Endometrial microvascular endothelial cells (primary cell): ENCODE results near the gene ADGRG6. TPM values are rescaled to one million over a fixed set of nuclear protein-coding genes. Genes with fewer than 3 reads are reported as not detected.

Experiments used
- in situ Hi-C: cut with HindIII; loops from 2 replicates; pipeline ENCODE4 v1.10.0; 2017; ENCODE audit warnings: low sequenced_read_pairs, low pct_unique_long_range_greater_than_20kb; ENCODE audit errors: inconsistent ontology term
- total RNA-seq: library from RNA; depleted of rRNA; stranded (reverse); fragments of >200 nt; gene quantifications from one replicate; pipeline ENCODE4 v1.2.3, GENCODE V29; 2015; ENCODE audit errors: inconsistent ontology term

The ADGRG6 gene
- total RNA-seq, 1 donor from 2014 or later: 219 TPM

DNA sequence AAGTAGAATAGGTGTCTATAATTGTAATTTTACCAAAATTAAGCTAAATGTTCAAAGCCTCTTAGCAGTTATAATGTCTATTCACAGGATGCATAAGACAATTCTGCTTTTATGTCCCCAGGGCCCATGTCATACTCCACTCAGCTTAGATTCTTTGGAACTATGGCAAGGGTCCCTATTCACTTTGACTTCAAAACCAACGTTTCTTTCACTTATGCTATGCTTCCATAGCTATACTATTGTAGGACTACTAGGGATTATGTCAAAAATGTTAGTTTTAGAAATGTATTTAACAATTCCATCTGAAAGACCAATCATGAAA lies 15.8 kb upstream of the ADGRG6 start:
- in situ Hi-C loops: no loop called here

- in situ Hi-C loops: no loop called here
Observed at GRCh38 chr6:142289687-142290086, 12.1 kb upstream of the ADGRG6 start.

DNA sequence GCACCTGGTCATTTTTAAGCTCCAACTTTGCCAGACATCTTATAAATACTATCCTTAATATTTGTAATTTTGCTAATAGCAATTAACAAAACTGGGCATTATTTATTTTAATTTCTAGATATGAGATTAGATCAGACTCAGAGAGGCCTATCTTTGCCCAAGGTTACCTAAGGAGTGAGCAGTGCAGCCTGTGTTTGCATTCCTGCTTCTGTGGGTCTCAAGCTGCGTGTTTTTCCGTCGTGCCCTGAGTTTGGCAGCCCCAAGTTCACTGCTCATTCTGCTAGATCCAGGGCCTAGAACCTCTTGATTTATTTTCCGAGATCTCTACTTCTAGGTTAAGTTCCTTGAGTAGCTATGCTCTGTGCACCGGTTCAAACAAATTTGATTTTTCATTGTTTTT lies 11.0 kb upstream of the ADGRG6 start:
- in situ Hi-C loops: no loop called here

DNA sequence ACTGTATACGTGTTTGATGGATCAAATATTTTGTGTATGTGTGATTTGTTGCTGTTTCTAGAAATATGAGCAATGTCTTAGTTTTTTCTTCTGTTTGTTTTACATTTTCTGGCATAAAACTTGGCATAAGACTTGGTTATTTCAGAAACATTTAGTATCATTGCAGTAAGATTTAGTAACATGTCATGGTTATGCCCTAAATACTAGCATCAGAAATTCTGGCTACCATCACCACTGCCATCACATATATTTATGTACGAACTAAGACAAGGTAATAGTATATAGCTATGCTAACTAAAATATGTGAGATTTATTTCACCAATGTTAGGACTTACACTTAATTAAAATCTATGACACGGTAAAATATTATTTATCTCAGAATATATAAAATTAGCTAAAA lies 10.3 kb upstream of the ADGRG6 start:
- in situ Hi-C loops: no loop called here

GRCh38 chr6:142292166-142292924 lies 9.5 kb upstream of the ADGRG6 start:
- in situ Hi-C loops: no loop called here

DNA sequence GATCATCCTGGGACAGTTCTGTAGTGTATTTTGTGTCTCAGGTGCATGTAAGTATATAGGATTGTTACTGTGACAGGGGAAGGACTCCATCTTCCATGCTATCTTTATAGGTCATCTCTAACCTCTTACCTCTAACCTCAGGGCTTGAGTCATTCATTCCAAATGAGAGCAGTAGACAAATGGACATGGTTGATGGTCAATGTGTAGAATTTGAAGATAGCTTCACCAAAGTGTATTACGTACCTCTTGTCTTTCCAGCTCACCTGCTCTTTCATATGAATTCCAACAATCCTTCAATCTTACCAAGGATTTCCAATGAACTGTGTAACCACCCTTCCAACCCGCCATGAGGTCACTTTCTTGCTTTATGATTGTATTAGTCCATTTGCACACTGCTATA lies 8.7 kb upstream of the ADGRG6 start:
- in situ Hi-C loops: no loop called here

- in situ Hi-C loops: no loop called here
Observed at GRCh38 chr6:142294679-142295078, 7.1 kb upstream of the ADGRG6 start.

GRCh38 chr6:142296975-142297604 lies 4.7 kb upstream of the ADGRG6 start:
- in situ Hi-C loops: no loop called here

DNA sequence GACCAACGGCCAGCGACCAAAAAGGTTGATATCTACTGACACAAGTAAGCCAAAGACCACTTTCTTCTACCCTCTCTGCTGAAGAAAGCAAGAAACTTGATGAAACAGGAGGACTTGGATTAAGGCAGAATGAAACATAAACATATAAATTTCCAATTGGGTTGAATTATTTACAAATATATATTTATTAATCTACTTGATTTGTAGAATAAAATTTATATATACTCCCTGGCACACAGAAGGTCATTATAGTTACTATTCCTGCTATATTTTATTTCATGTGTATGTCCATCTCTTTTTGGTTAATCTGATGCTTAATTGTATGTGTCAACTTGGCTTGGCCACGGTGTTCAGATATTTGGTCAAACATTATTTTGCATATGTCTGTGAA lies 4.2 kb upstream of the ADGRG6 start:
- in situ Hi-C loops: no loop called here

- in situ Hi-C loops: no loop called here
Observed at GRCh38 chr6:142297996-142298753, 3.6 kb upstream of the ADGRG6 start.

DNA sequence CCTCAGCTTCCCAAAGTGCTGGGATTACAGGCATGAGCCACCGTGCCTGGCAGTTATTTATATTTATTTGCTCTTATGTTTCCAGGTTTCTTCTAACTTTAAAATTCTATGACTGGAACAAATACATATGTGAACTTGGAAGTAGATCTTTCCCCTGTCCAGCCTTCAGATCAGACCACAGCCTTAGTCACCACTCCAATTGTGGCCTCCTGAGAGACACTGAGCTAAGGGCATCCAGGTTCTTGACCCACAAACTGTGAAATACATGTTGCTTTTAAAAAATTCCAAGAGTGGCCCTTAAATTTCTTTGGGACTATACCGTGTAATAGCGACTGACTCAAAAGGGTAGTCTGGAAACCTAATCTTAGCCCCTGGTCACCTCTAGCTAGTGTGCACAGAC lies 1.5 kb upstream of the ADGRG6 start:
- in situ Hi-C loops: no loop called here

- in situ Hi-C loops: no loop called here
Observed at GRCh38 chr6:142300758-142301650, 803 bp upstream of the ADGRG6 start.

GRCh38 chr6:142302421-142303175 lies 791 bp downstream of the ADGRG6 start:
- in situ Hi-C loops: no loop called here

DNA sequence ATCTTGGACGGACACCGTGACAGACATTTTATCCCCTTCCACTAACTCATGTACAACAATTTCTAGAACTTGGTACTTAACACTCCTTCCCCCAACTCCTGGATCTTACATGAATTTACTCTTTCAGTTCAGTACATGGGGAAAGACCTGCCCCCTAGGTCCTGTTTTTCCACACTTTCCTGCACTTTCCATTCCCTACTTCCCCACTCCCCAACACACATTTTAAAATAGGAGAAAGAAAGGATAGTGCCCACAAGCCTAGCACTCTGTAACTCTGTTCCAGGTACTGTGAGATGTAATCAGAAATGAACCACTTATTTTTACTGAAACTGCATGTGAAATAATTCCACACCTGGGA lies 1.3 kb downstream of the ADGRG6 start:
- in situ Hi-C loops: no loop called here

GRCh38 chr6:142304241-142304640 lies 2.4 kb downstream of the ADGRG6 start:
- in situ Hi-C loops: no loop called here

DNA sequence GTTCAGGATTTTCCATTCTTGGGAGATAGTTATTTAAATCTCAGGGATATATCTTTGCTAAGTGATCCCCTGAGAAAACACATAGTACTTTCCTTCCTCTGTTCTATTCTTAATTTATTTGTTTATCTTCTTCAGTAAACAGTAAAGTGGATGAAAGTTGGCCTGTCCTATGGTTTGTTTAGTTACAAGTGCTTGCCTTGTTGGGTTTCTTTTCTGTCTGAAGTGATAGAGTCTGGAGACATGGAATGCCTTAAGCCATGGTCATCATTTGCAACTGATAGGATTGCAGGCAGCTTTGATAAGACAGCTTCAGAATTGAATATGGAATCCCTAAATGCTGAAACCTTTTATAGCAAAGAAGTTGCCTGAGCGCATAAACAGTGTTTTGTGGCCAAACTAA lies 4.9 kb downstream of the ADGRG6 start:
- in situ Hi-C loops: no loop called here

DNA sequence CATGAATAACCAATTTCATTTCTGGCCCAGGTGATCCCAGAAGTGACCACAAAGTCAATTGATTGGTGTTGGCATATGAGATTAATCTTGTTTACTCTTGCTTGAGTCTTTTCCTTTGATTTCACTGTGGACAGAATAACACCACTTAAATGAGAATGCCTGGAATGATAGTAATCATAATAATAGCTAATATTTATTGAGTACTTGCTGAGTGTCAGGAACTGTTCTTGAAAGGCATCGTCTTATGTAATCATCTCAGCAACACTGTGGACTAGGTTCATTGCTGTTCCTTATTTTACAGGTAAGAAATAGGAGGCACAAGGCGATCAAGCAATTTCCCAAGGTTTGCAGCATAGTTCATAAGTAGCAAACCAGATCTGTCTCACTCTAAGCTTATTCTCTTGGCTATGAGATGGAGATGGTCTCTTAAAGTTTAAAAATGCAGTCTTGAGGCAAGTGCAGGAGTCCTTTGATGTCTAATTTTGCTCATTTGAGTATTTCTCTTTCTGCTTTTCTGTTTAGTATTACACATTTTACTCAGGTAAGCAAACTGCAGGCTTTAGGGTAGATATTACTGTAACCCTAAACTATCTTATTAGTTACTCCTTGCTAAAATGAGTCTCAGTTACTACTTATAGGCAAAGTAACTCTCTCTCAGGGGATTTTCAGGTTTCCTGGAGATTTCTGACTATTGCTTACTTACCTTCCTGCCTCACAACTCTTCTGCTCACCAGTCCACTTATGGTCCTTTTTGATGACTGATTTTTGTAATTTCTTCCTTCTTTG lies 6.3 kb downstream of the ADGRG6 start:
- in situ Hi-C loops: no loop called here

DNA sequence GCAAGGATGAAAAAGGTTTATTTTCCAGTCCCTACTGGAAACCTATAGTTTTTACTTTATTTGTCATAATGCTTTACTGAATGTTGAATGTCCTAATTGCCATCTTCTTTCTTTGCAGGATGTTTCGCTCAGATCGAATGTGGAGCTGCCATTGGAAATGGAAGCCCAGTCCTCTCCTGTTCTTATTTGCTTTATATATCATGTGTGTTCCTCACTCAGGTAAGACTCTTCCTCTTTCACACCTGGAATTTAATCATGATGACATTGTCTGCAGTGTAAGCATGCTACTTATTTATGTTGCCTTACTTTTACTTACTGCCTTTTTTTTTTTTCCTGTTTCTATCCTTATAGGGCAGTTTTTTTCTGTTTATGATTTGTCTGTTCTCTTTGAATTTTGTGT lies 7.6 kb downstream of the ADGRG6 start:
- in situ Hi-C loops: no loop called here
